Liver (tissue), 9 donors: ENCODE data around the gene UBXN7. TPM values are rescaled to one million over a fixed set of nuclear protein-coding genes. Genes with fewer than 3 reads are reported as not detected.
"Not testable (repeated sequence)": the region's sequence is repeated elsewhere in the genome, so short reads cannot be mapped to it uniquely, and the experiment has no call there.

Source experiments
- DNase-seq: peaks from one replicate; pipeline ENCODE4 v3.0.0-alpha.2; 2017; ENCODE audit warnings: low spot score
- H3K27ac ChIP-seq, 2 donors: one replicate each; pipeline ENCODE4 v1.7.0; 2013; ENCODE audit warnings: inconsistent platforms in 2 of 2, low read length in 2 of 2, control low read depth in 1 of 2, low read depth in 1 of 2, mild to moderate bottlenecking in 1 of 2
- H3K27me3 ChIP-seq, 4 donors: one replicate each; pipeline versions ENCODE4 v1.6.1 to v1.7.0; 2013; ENCODE audit warnings: low read length in 3 of 4, inconsistent platforms in 1 of 4, mild to moderate bottlenecking in 1 of 4, moderate library complexity in 1 of 4; ENCODE audit not compliant: control insufficient read depth in 4 of 4, insufficient read depth in 4 of 4
- H3K36me3 ChIP-seq, 4 donors: one replicate each; pipeline versions ENCODE4 v1.6.1 to v1.7.0; 2013; ENCODE audit warnings: low read length in 3 of 4, mild to moderate bottlenecking in 3 of 4, low read depth in 1 of 4, moderate library complexity in 1 of 4; ENCODE audit not compliant: control insufficient read depth in 4 of 4, insufficient read depth in 3 of 4
- H3K4me1 ChIP-seq, 4 donors: one replicate each; pipeline versions ENCODE4 v1.6.1 to v1.7.0; 2013; ENCODE audit warnings: low read length in 3 of 4, mild to moderate bottlenecking in 3 of 4, moderate library complexity in 1 of 4; ENCODE audit not compliant: control insufficient read depth in 4 of 4, insufficient read depth in 4 of 4
- H3K4me3 ChIP-seq, 3 donors: one replicate each; pipeline versions ENCODE4 v1.6.1 to v1.7.0; 2013; ENCODE audit warnings: low read length in 3 of 3, control low read depth in 1 of 3, low read depth in 1 of 3, mild to moderate bottlenecking in 1 of 3
- H3K9ac ChIP-seq, 2 donors: one replicate each; pipeline ENCODE4 v1.7.0; 2013; ENCODE audit warnings: low read length in 2 of 2, mild to moderate bottlenecking in 2 of 2, moderate library complexity in 2 of 2, control low read depth in 1 of 2, low read depth in 1 of 2
- H3K9me3 ChIP-seq, 4 donors: one replicate each; pipeline versions ENCODE4 v1.6.1 to v1.7.0; 2013; ENCODE audit warnings: low read length in 3 of 4; ENCODE audit not compliant: control insufficient read depth in 4 of 4
- ATF3 ChIP-seq: IDR thresholded peaks from 2 replicates; pipeline ENCODE4 v1.6.1; 2016; ENCODE audit warnings: antibody characterized with exemption
- CTCF ChIP-seq: fragments of 150-350 bp; IDR thresholded peaks from 2 replicates; pipeline ENCODE4 v1.5.1; 2017; ENCODE audit warnings: improper control_type of control experiment, low read depth, low read length; ENCODE audit not compliant: missing input control
- EGR1 ChIP-seq, 2 donors: IDR thresholded peaks; 2 replicates each; pipeline ENCODE4 v1.6.1; 2016 to 2018; ENCODE audit warnings: antibody characterized with exemption in 2 of 2, low read depth in 2 of 2
- FOXA1 ChIP-seq: IDR thresholded peaks from 2 replicates; pipeline ENCODE4 v1.6.1; 2016; ENCODE audit warnings: antibody characterized with exemption
- GABPA ChIP-seq, 2 donors: IDR thresholded peaks in 1 of 2; conservative IDR thresholded peaks in 1 of 2; 2 replicates each; pipeline ENCODE4 v1.6.1; 2016; ENCODE audit warnings: antibody characterized with exemption in 2 of 2, mild to moderate bottlenecking in 1 of 2, moderate library complexity in 1 of 2
- HNF4A ChIP-seq, 2 donors: conservative IDR thresholded peaks; 2 replicates each; pipeline ENCODE4 v1.6.1; 2016; ENCODE audit warnings: antibody characterized with exemption in 2 of 2, mild to moderate bottlenecking in 2 of 2
- HNF4G ChIP-seq: IDR thresholded peaks from 2 replicates; pipeline ENCODE4 v1.6.1; 2016; ENCODE audit warnings: antibody characterized with exemption
- JUND ChIP-seq, 2 donors: IDR thresholded peaks; 2 replicates each; pipeline ENCODE4 v1.6.1; 2016; ENCODE audit warnings: antibody characterized with exemption in 2 of 2
- NR2F2 ChIP-seq: IDR thresholded peaks from 2 replicates; pipeline ENCODE4 v1.6.1; 2016; ENCODE audit warnings: antibody characterized with exemption
- RAD21 ChIP-seq, 2 donors: IDR thresholded peaks; 2 replicates each; pipeline ENCODE4 v1.6.1; 2016; ENCODE audit warnings: antibody characterized with exemption in 2 of 2, mild to moderate bottlenecking in 2 of 2
- RXRA ChIP-seq, 2 donors: IDR thresholded peaks; 2 replicates each; pipeline ENCODE4 v1.6.1; 2017 to 2018; ENCODE audit warnings: antibody characterized with exemption in 2 of 2, mild to moderate bottlenecking in 1 of 2
- SP1 ChIP-seq: IDR thresholded peaks from 2 replicates; pipeline ENCODE4 v1.6.1; 2018; ENCODE audit warnings: antibody characterized with exemption, mild to moderate bottlenecking
- TAF1 ChIP-seq: conservative IDR thresholded peaks from 2 replicates; pipeline ENCODE4 v1.6.1; 2016; ENCODE audit warnings: antibody characterized with exemption, mild to moderate bottlenecking
- YY1 ChIP-seq: IDR thresholded peaks from 2 replicates; pipeline ENCODE4 v1.6.1; 2016; ENCODE audit warnings: antibody characterized with exemption, mild to moderate bottlenecking
- WGBS: extraction: QIAGEN DNeasy Blood & Tissue Kit; methylation state at CpG from one replicate; pipeline ENCODE4 v1.1.7; 2013; 5-methylcytosine and 5-hydroxymethylcytosine counted together
- polyA plus RNA-seq, 2 donors: library from polyadenylated mRNA; stranded (reverse) in 1 of 2; unstranded in 1 of 2; fragments of 200-250 nt in 1 of 2; fragments of >200 nt in 1 of 2; fragmentation: Nextera tagmentation in 1 of 2; extraction: Ambion mirVana in 1 of 2; gene quantifications; one replicate each; pipeline versions ENCODE4 v1.2.1 to v1.2.3, GENCODE V29; 2013 to 2015
- total RNA-seq, 2 donors: library from RNA; depleted of rRNA; stranded (reverse); fragments of >200 nt; gene quantifications; one replicate each; pipeline ENCODE4 v1.2.3, GENCODE V29; 2014
- TF ChIP-seq, protein P1 (sequence below): IDR thresholded peaks from 2 replicates; pipeline ENCODE4 v1.6.1; 2016; ENCODE audit warnings: antibody characterized with exemption, mild to moderate bottlenecking
- TF ChIP-seq, protein P2 (sequence below): IDR thresholded peaks from 2 replicates; pipeline ENCODE4 v1.6.1; 2016; ENCODE audit warnings: antibody characterized with exemption
- TF ChIP-seq, protein P3 (sequence below): IDR thresholded peaks from 2 replicates; pipeline ENCODE4 v1.6.1; 2016; ENCODE audit warnings: antibody characterized with exemption
- donor health status: healthy.
- donor health status: healthy.
- donor health status: healthy.
- donor health status: healthy.
- donor health status: healthy.

Gene UBXN7
- total and polyA plus RNA-seq, 4 donors = 2.9 to 15.5 (median 7.7) TPM

DNA sequence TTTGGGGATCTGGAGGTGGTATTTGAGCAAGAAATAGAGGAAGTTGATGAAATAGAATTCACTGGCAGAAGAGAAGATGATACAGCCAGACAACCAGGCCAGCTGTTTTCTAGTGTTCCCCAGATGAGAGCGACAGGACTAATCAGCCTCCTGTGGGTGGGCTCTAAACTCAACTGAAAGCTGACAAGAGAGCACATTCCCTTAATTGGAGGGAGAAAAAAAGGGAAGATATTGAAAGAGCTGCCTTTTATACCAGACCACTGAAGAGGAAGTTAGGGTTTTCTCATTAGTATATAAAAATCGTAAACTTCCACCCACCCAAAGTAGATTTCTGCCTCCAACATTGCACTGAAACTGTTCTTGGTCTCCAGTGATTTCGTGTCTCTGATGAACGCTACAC, 87.6 kb downstream of the UBXN7 start (continued):
- TF ChIP-seq, protein P1, sequence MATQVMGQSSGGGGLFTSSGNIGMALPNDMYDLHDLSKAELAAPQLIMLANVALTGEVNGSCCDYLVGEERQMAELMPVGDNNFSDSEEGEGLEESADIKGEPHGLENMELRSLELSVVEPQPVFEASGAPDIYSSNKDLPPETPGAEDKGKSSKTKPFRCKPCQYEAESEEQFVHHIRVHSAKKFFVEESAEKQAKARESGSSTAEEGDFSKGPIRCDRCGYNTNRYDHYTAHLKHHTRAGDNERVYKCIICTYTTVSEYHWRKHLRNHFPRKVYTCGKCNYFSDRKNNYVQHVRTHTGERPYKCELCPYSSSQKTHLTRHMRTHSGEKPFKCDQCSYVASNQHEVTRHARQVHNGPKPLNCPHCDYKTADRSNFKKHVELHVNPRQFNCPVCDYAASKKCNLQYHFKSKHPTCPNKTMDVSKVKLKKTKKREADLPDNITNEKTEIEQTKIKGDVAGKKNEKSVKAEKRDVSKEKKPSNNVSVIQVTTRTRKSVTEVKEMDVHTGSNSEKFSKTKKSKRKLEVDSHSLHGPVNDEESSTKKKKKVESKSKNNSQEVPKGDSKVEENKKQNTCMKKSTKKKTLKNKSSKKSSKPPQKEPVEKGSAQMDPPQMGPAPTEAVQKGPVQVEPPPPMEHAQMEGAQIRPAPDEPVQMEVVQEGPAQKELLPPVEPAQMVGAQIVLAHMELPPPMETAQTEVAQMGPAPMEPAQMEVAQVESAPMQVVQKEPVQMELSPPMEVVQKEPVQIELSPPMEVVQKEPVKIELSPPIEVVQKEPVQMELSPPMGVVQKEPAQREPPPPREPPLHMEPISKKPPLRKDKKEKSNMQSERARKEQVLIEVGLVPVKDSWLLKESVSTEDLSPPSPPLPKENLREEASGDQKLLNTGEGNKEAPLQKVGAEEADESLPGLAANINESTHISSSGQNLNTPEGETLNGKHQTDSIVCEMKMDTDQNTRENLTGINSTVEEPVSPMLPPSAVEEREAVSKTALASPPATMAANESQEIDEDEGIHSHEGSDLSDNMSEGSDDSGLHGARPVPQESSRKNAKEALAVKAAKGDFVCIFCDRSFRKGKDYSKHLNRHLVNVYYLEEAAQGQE = no peak
- TF ChIP-seq JUND (IDR thresholded peaks at IDR 0.05) = no peak
- no peak for TF ChIP-seq RAD21 (IDR thresholded peaks at IDR 0.05)
- no peak for TF ChIP-seq CTCF
- TF ChIP-seq NR2F2 = no peak

- H3K4me1 ChIP-seq, H3K36me3 ChIP-seq, H3K27ac ChIP-seq, DNase-seq, H3K9ac ChIP-seq, H3K27me3 ChIP-seq, H3K9me3 ChIP-seq, H3K4me3 ChIP-seq: not testable (repeated sequence)
- 97% methylated on average over 13 of the region's 14 CpGs for WGBS
Observed at GRCh38 chr3:196343917-196344316, 88.3 kb downstream of the UBXN7 start.

DNA sequence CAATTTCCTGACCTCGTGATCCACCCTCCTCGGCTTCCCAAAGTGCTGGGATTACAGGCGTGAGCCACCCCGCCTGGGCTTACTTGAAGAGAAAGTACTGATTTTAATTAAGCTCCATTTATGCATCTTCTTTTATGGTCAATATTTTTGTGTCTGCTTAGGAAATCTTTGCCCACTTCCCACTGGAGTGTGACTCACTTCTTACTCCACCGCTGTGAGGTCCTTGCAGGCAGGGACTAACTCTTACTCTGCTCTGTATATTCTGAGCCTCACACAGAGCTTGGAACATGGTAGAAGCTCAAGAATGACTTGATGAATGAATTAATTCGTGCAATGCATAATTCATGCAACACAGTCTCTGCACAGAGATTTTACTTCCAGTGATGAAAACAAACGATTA, 91.1 kb downstream of the UBXN7 start:
- TF ChIP-seq RAD21 (IDR thresholded peaks at IDR 0.05) (no peak), YY1 (no peak), SP1 (no peak), EGR1 (IDR thresholded peaks at IDR 0.05; ENCODE audit: low read depth in 2 of 2) (no peak), NR2F2 (no peak), GABPA (IDR thresholded peaks at IDR 0.05 in 1 of 2, conservative IDR thresholded peaks at IDR 0.05 in 1 of 2) (no peak), HNF4A (conservative IDR thresholded peaks at IDR 0.05) (no peak), RXRA (IDR thresholded peaks at IDR 0.05) (no peak), HNF4G (no peak), FOXA1 (no peak), JUND (IDR thresholded peaks at IDR 0.05) (no peak), TAF1 (no peak), ATF3 (no peak)
- TF ChIP-seq, protein P1 = no peak
- TF ChIP-seq, protein P2, sequence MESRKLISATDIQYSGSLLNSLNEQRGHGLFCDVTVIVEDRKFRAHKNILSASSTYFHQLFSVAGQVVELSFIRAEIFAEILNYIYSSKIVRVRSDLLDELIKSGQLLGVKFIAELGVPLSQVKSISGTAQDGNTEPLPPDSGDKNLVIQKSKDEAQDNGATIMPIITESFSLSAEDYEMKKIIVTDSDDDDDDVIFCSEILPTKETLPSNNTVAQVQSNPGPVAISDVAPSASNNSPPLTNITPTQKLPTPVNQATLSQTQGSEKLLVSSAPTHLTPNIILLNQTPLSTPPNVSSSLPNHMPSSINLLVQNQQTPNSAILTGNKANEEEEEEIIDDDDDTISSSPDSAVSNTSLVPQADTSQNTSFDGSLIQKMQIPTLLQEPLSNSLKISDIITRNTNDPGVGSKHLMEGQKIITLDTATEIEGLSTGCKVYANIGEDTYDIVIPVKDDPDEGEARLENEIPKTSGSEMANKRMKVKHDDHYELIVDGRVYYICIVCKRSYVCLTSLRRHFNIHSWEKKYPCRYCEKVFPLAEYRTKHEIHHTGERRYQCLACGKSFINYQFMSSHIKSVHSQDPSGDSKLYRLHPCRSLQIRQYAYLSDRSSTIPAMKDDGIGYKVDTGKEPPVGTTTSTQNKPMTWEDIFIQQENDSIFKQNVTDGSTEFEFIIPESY = no peak
- TF ChIP-seq, protein P3, sequence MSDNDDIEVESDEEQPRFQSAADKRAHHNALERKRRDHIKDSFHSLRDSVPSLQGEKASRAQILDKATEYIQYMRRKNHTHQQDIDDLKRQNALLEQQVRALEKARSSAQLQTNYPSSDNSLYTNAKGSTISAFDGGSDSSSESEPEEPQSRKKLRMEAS = no peak
- 86% methylated on average over 7 of the region's 7 CpGs for WGBS
- no peaks in the 10 kb centered on the region for H3K36me3 ChIP-seq
- no peaks in the 10 kb centered on the region for H3K4me1 ChIP-seq
- no peak overlapping the region for H3K9ac ChIP-seq
- no peaks in the 10 kb centered on the region for H3K9me3 ChIP-seq
- H3K27me3 ChIP-seq = no peaks in the 10 kb centered on the region
- H3K27ac ChIP-seq = no peak overlapping the region
- no peak overlapping the region for H3K4me3 ChIP-seq
- no peak for DNase-seq
